ENCODE measurements around the gene ARHGAP28. TPM values are rescaled to one million over a fixed set of nuclear protein-coding genes. Genes with fewer than 3 reads are reported as not detected.

The ARHGAP28 gene
- total and polyA plus RNA-seq, 10 of the 15 experiments (the other 5 are each of a cell fraction or from before 2014, with no cell fraction given), result not detected

- no peak for DNase-seq (ENCODE audit: low read depth, low spot score)
- in situ Hi-C loops (cut with MboI), result loop anchor here (25.0 kb wide), 1 partner anchor 2010 kb away; no protein-coding TSS in a partner anchor
Measured at GRCh38 chr18:6927153-6927552, 197.6 kb downstream of the ARHGAP28 start.

More at GRCh38 chr18:6927153-6927552, 197.6 kb downstream of the ARHGAP28 start:
- Histone ChIP-seq H3K9ac (ENCODE audit: control insufficient read depth, insufficient read depth, low read length) (no peak overlapping the region), H2AFZ (ENCODE audit: control insufficient read depth, low read depth, low read length) (no peak overlapping the region), H4K20me1 (ENCODE audit: control insufficient read depth, insufficient read depth) (no peaks in the 10 kb centered on the region), H3K79me2 (ENCODE audit: control insufficient read depth, insufficient read depth, low read length) (no peaks in the 10 kb centered on the region), H3K36me3 (ENCODE audit: control insufficient read depth in 2 of 2, insufficient read depth in 2 of 2, low read length in 1 of 2) (no peaks in the 10 kb centered on the region), H3K27ac (ENCODE audit: control insufficient read depth, insufficient read depth) (no peak overlapping the region), H3K4me3 (no peak overlapping the region), H3K9me3 (replicated peaks; ENCODE audit: control insufficient read depth, insufficient read depth, low read length) (no peaks in the 10 kb centered on the region), H3K4me2 (ENCODE audit: control insufficient read depth, insufficient read depth) (no peak overlapping the region), H3K27me3 (replicated peaks in 1 of 2; ENCODE audit: control insufficient read depth in 2 of 2, insufficient read depth in 2 of 2, low read length in 1 of 2) (no peaks in the 10 kb centered on the region), H3K4me1 (ENCODE audit: control insufficient read depth, insufficient read depth, low read length) (no peaks in the 10 kb centered on the region)
- ChIA-PET RAD21 (ENCODE audit: unreplicated experiment) (no interaction called here), SMC1A (ENCODE audit: uncharacterized antibody, unreplicated experiment) (no interaction called here), POLR2A (no interaction called here), CTCF (interaction anchor here (1.4 kb wide), 1 partner anchor 10 kb away, joined by 3 read pairs; no protein-coding TSS in a partner anchor)
- TF ChIP-seq SUZ12 (IDR thresholded peaks at IDR 0.05; ENCODE audit: unreplicated experiment) (no peak), GABPA (IDR thresholded peaks at IDR 0.05; ENCODE audit: low read depth) (no peak), IRF4 (IDR thresholded peaks at IDR 0.05; ENCODE audit: low read depth, low read length) (no peak), ZNF274 (IDR thresholded peaks at IDR 0.05; ENCODE audit: insufficient read depth, insufficient read length) (no peak), IRF3 (IDR thresholded peaks at IDR 0.05) (no peak), ZBTB33 (IDR thresholded peaks at IDR 0.05) (no peak), SREBF1 (IDR thresholded peaks at IDR 0.05; ENCODE audit: low read length) (no peak)
- intact Hi-C loops (cut with micrococcal nuclease; ENCODE audit: unreplicated experiment), result no loop called here
- no peak for ATAC-seq
- FAIRE-seq, result no peak
- no TSS peak for BruUV-seq (replicated peaks)
- 0% methylated on average over 2 of the region's 2 CpGs for WGBS (ENCODE audit: insufficient coverage, insufficient replicate concordance, low lambda C conversion rate, missing lambda C conversion rate)
